Transverse colon (tissue), 4 donors: Measurements from ENCODE around the gene MRPS22. TPM values are rescaled to one million over a fixed set of nuclear protein-coding genes. Genes with fewer than 3 reads are reported as not detected.

Experiments
- DNase-seq: peaks from one replicate; pipeline ENCODE4 v3.0.0-alpha.2; 2019
- H3K27ac ChIP-seq, 4 donors: fragments of 200-600 bp; sonication (generic); 2 replicates each; pipeline ENCODE4 v1.5.1; 2016 to 2018; ENCODE audit warnings: inconsistent platforms in 4 of 4
- H3K27me3 ChIP-seq: fragments of 200-600 bp; sonication (generic); 2 replicates; pipeline ENCODE4 v1.5.1; 2017; ENCODE audit warnings: inconsistent platforms
- H3K36me3 ChIP-seq, 4 donors: fragments of 200-600 bp; sonication (generic); 2 replicates each; pipeline ENCODE4 v1.5.1; 2017 to 2019; ENCODE audit warnings: inconsistent platforms in 4 of 4
- H3K4me1 ChIP-seq, 4 donors: fragments of 200-600 bp; sonication (generic); 2 replicates each; pipeline ENCODE4 v1.5.1; 2017 to 2020; ENCODE audit warnings: inconsistent platforms in 4 of 4
- H3K4me3 ChIP-seq, 4 donors: fragments of 200-600 bp; sonication (generic); 1 replicate in 1 of 4; 2 replicates in 3 of 4; pipeline versions ENCODE4 v1.5.1 to v1.6.1; 2017 to 2019; ENCODE audit warnings: inconsistent platforms in 4 of 4
- H3K9me3 ChIP-seq, 2 donors: fragments of 200-600 bp; sonication (generic); 2 replicates each; pipeline ENCODE4 v1.5.1; 2017 to 2019; ENCODE audit warnings: inconsistent platforms in 2 of 2
- EP300 ChIP-seq: sonication (generic); formaldehyde crosslinking; IDR thresholded peaks from one replicate; pipeline ENCODE4 v1.6.1; 2017; ENCODE audit warnings: antibody characterized with exemption, low read depth
- POLR2A ChIP-seq: fragments of 450-650 bp; IDR thresholded peaks from one replicate; pipeline ENCODE4 v1.6.1; 2016; ENCODE audit warnings: antibody characterized with exemption, mild to moderate bottlenecking, moderate library complexity
- POLR2AphosphoS5 ChIP-seq, 3 donors: sonication (generic); formaldehyde crosslinking; IDR thresholded peaks; one replicate each; pipeline ENCODE4 v1.6.1; 2016; ENCODE audit warnings: antibody characterized with exemption in 3 of 3
- WGBS, 2 donors: methylation state at CpG; one replicate each; pipeline ENCODE4 v1.1.5; 2018; ENCODE audit warnings: low coverage in 1 of 2; 5-methylcytosine and 5-hydroxymethylcytosine counted together
- in situ Hi-C, 4 donors: fragments of 200-750 bp; cut with MboI; loops; one replicate each; pipeline versions ENCODE4 v1.15.0 to v1.15.1; 2017; ENCODE audit warnings: low sequenced_read_pairs in 3 of 4, low pct_ligation_motif_present in 1 of 4, low pct_unique_long_range_greater_than_20kb in 1 of 4
- intact Hi-C: fragments of 100-400 bp; cut with DNase I; formaldehyde crosslinking; loops from one replicate; pipeline ENCODE4 v1.15.1; 2023; ENCODE audit warnings: low total_unique reads
- total RNA-seq, 4 donors: library from RNA; depleted of rRNA; stranded (reverse); fragments of >200 nt; gene quantifications; one replicate each; pipeline ENCODE4 v1.1.0, GENCODE V29; 2016
- TF ChIP-seq, protein P1 (sequence below), 5 experiments: fragments of 200-600 bp in 3 of 5; fragments of 450-650 bp in 2 of 5; sonication (generic) in 3 of 5; IDR thresholded peaks; 1 replicate in 2 of 5; 2 replicates in 3 of 5; pipeline ENCODE4 v1.5.1; 2016 to 2017; ENCODE audit warnings: antibody characterized with exemption in 5 of 5, inconsistent platforms in 3 of 5, mild to moderate bottlenecking in 2 of 5, moderate library complexity in 1 of 5

Gene MRPS22
- total RNA-seq, 4 donors from 2014 or later: 14.6 to 62.7 (median 51.6) TPM

DNA sequence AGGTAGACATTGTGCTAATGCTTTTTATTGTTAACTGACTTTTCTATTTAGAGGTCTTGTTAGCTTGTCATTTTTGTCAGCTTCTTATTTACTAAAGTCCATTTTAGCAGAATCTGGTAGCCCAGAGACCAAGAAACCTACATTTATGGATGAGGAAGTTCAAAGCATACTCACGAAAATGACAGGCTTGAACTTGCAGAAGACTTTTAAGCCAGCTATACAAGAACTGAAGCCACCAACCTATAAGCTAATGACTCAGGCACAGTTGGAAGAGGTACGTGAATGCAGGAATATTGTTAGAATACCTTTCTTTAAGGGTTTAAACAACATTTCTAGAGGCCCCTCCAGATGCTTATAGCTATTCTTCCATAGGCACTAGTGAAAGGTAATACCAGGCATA, 3.0 kb downstream of the MRPS22 start:
- TF ChIP-seq, protein P1, sequence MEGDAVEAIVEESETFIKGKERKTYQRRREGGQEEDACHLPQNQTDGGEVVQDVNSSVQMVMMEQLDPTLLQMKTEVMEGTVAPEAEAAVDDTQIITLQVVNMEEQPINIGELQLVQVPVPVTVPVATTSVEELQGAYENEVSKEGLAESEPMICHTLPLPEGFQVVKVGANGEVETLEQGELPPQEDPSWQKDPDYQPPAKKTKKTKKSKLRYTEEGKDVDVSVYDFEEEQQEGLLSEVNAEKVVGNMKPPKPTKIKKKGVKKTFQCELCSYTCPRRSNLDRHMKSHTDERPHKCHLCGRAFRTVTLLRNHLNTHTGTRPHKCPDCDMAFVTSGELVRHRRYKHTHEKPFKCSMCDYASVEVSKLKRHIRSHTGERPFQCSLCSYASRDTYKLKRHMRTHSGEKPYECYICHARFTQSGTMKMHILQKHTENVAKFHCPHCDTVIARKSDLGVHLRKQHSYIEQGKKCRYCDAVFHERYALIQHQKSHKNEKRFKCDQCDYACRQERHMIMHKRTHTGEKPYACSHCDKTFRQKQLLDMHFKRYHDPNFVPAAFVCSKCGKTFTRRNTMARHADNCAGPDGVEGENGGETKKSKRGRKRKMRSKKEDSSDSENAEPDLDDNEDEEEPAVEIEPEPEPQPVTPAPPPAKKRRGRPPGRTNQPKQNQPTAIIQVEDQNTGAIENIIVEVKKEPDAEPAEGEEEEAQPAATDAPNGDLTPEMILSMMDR (IDR thresholded peaks at IDR 0.05): no peak
- TF ChIP-seq EP300 (no peak), POLR2A (no peak), POLR2AphosphoS5 (IDR thresholded peaks at IDR 0.05) (no peak)
- Histone ChIP-seq H3K4me1 (peaks cover 8 to 16% (median 12%) of the 10 kb centered on the region in 4 donors), H3K9me3 (no peaks in the 10 kb centered on the region), H3K27me3 (no peaks in the 10 kb centered on the region), H3K4me3 (no peak overlapping the region), H3K36me3 (peaks cover 0 to 32% (median 13%) of the 10 kb centered on the region in 4 donors), H3K27ac (no peak overlapping the region)
- in situ Hi-C loops: loop anchor here in 2 of 4 donors (25.0 kb wide), 1 partner anchor 409 kb away; the partner anchor contains the start of genes FOXL2 (in 2 of the 2) and FOXL2NB (in 2 of the 2)
- intact Hi-C loops: loop anchor here (5.0 kb wide), 1 partner anchor 999 kb away; the partner anchor contains the start of gene MRAS
- no peak for DNase-seq
- 87 to 90% methylated on average over 2 of the region's 2 CpGs for WGBS, 2 donors

DNA sequence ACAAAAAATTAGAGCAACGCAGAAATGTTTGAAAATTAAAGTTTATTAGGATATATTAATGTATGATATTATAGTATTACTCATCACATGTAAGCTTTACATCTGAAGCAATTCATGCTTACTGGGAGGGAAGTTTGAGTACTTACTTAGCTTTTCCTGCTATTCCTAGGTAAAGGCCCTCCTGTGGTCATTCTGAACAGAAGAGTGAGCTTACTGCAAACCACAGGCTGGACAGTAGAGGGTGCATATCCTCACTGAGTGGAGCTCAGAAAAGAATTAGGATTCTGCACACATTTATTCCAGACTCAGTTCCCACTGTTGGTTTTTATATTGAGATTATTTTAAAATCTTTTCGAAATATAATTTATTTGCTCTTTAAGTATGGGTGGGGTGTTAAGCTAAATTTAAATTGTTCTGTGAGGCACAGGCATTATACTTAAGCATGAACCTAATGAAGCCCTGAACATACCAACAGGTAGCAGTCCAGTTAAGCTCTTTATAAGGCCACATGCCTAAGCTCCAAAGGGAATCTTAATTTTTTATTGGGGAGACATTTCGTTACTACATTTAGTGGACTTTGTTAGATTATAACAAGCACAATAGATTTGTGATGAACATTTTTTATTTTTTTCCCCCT, 10.2 kb downstream of the MRPS22 start:
- H3K4me1 ChIP-seq: no peaks in the 10 kb centered on the region
- H3K36me3 ChIP-seq: peaks cover 0 to 77% (median 34%) of the 10 kb centered on the region in 4 donors
- intact Hi-C loops (no loop called here), in situ Hi-C loops (no loop called here)
- 84 to 87% methylated on average over 3 of the region's 3 CpGs for WGBS, 2 donors
- H3K27me3 ChIP-seq: no peaks in the 10 kb centered on the region
- no peak overlapping the region for H3K27ac ChIP-seq
- TF ChIP-seq POLR2AphosphoS5 (IDR thresholded peaks at IDR 0.05): no peak
- TF ChIP-seq POLR2A: no peak
- no peak for TF ChIP-seq EP300
- TF ChIP-seq, protein P1 (IDR thresholded peaks at IDR 0.05): peak; percentile 23 to 54 (median 47)
- H3K4me3 ChIP-seq: no peak overlapping the region
- no peaks in the 10 kb centered on the region for H3K9me3 ChIP-seq
- DNase-seq: no peak

DNA sequence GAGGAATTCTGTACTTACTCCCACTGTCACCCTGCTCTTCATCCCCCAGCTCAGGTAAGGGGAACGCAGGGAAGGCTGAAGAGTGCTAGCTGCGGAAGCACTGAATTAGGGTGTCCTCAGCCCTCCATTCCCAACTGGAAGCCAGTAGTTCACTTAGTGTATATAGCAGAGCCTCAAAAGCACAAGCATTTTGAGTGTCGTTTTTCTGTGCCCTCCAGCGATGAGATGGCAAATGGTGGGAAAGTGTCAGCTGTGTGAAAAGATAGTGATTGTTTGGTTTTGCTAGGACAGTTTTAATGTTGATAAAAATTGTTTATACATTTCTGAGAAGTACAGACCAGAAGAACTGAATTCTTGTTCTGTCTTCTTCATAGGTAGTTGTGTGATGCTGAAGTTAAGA, 10.8 kb downstream of the MRPS22 start:
- H3K27ac ChIP-seq: no peak overlapping the region
- H3K4me3 ChIP-seq: no peak overlapping the region
- WGBS, 2 donors: 92 to 96% methylated on average over 3 to 4 of the region's 4 CpGs
- no peaks in the 10 kb centered on the region for H3K4me1 ChIP-seq
- H3K36me3 ChIP-seq: peaks cover 0 to 81% (median 35%) of the 10 kb centered on the region in 4 donors
- no peaks in the 10 kb centered on the region for H3K27me3 ChIP-seq
- no peak for DNase-seq
- intact Hi-C loops (no loop called here), in situ Hi-C loops (no loop called here)
- H3K9me3 ChIP-seq: no peaks in the 10 kb centered on the region
- TF ChIP-seq POLR2A (no peak), EP300 (no peak), POLR2AphosphoS5 (IDR thresholded peaks at IDR 0.05) (no peak)
- TF ChIP-seq, protein P1 (IDR thresholded peaks at IDR 0.05): no peak

DNA sequence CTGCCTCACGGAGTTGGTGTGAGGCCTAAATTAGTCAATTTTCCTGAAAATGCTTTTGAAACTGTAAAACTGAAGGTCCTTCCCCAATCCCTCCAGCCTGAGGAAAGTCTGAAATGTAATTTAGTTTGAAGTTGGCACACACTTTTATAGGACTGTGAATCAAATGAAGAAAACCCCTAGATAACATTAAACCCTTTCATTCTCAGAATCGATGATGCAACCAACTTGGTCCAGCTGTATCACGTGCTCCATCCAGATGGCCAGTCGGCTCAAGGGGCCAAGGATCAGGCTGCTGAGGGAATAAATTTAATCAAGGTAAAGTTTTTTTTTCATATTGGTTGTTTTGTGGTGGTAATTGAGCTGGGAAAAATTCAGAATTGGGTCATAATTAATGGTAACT, 11.7 kb downstream of the MRPS22 start:
- DNase-seq: no peak
- no peaks in the 10 kb centered on the region for H3K4me1 ChIP-seq
- H3K36me3 ChIP-seq: peaks cover 0 to 84% (median 32%) of the 10 kb centered on the region in 4 donors
- 52 to 88% methylated on average over 3 to 4 of the region's 4 CpGs for WGBS, 2 donors
- no peak overlapping the region for H3K27ac ChIP-seq
- TF ChIP-seq, protein P1 (IDR thresholded peaks at IDR 0.05): no peak
- intact Hi-C loops (no loop called here), in situ Hi-C loops (no loop called here)
- H3K27me3 ChIP-seq: no peaks in the 10 kb centered on the region
- H3K9me3 ChIP-seq: no peaks in the 10 kb centered on the region
- H3K4me3 ChIP-seq: no peak overlapping the region
